Esophagus squamous epithelium (tissue), 5 donors: Measurements from ENCODE around the gene GRB14. TPM values are rescaled to one million over a fixed set of nuclear protein-coding genes. Genes with fewer than 3 reads are reported as not detected.

ENCODE experiments used
- DNase-seq: peaks from one replicate; lab custom pipeline; 2025; lab: John Stamatoyannopoulos, UW
- H3K27ac ChIP-seq, 4 donors: fragments of 200-600 bp; sonication (generic); one replicate each; pipeline ENCODE4 v1.5.1; 2016 to 2019; ENCODE audit warnings: mild to moderate bottlenecking in 1 of 4
- H3K27me3 ChIP-seq, 4 donors: fragments of 200-600 bp; sonication (generic); 1 replicate in 3 of 4; 2 replicates in 1 of 4; pipeline versions ENCODE4 v1.5.1 to v1.6.0; 2017 to 2021; ENCODE audit warnings: antibody characterized with exemption in 1 of 4
- H3K36me3 ChIP-seq, 3 donors: fragments of 200-600 bp; sonication (generic); one replicate each; pipeline ENCODE4 v1.5.1; 2016 to 2019
- H3K4me1 ChIP-seq, 3 donors: fragments of 200-600 bp; sonication (generic); one replicate each; pipeline ENCODE4 v1.5.1; 2017 to 2019
- H3K4me3 ChIP-seq, 4 donors: fragments of 200-600 bp; sonication (generic); 1 replicate in 3 of 4; 2 replicates in 1 of 4; pipeline ENCODE4 v1.5.1; 2016 to 2019; ENCODE audit warnings: mild to moderate bottlenecking in 2 of 4, moderate library complexity in 1 of 4
- H3K9me3 ChIP-seq, 3 donors: fragments of 200-600 bp; sonication (generic); one replicate each; pipeline ENCODE4 v1.5.1; 2016 to 2019
- CTCF ChIP-seq, 6 experiments: fragments of 450-650 bp in 4 of 6; fragments of 200-600 bp in 2 of 6; sonication (generic) in 2 of 6; IDR thresholded peaks; one replicate each; pipeline ENCODE4 v1.5.1; 2016 to 2019; ENCODE audit warnings: antibody characterized with exemption in 6 of 6, mild to moderate bottlenecking in 4 of 6, moderate library complexity in 4 of 6
- POLR2A ChIP-seq, 4 donors: fragments of 450-650 bp; IDR thresholded peaks; one replicate each; pipeline ENCODE4 v1.6.1; 2017; ENCODE audit warnings: antibody characterized with exemption in 4 of 4, mild to moderate bottlenecking in 4 of 4, moderate library complexity in 3 of 4
- WGBS, 2 donors: methylation state at CpG; one replicate each; pipeline ENCODE4 v1.1.5; 2018; 5-methylcytosine and 5-hydroxymethylcytosine counted together
- intact Hi-C: fragments of 100-400 bp; cut with DNase I; formaldehyde crosslinking; loops from one replicate; pipeline ENCODE4 v1.15.0; 2022
- total RNA-seq, 4 donors: library from RNA; depleted of rRNA; stranded (reverse); fragments of >200 nt; gene quantifications; one replicate each; pipeline ENCODE4 v1.1.0, GENCODE V29; 2016
- donor health status: DM: yes; HTN: yes; CAD: no.

GRB14 gene
- total RNA-seq, 4 donors from 2014 or later: 0.31 to 2.5 (median 1.2) TPM; not detected in 1

DNA sequence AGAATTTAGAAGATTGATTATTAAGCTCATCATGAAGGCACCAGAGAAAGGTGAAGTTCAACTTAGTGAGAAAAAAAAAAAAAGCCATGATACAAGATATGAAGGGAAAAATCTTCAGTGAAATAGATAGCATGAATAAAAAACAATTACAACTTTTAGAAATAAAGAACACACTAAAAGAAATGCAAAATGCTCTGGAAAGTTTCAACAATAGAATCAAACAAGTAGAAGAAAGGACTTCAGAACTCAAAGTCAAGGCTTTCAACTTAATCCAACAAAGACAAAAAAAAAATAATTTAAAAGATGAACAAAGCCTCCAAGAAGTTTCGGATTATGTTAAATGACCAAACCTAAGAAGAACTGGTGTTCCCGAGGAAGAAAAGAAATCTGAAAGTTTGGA, 105.5 kb downstream of the GRB14 start:
- WGBS, 2 donors: 80 to 88% methylated on average over 2 of the region's 2 CpGs
- H3K27me3 ChIP-seq: no peaks in the 10 kb centered on the region
- DNase-seq: no peak

DNA sequence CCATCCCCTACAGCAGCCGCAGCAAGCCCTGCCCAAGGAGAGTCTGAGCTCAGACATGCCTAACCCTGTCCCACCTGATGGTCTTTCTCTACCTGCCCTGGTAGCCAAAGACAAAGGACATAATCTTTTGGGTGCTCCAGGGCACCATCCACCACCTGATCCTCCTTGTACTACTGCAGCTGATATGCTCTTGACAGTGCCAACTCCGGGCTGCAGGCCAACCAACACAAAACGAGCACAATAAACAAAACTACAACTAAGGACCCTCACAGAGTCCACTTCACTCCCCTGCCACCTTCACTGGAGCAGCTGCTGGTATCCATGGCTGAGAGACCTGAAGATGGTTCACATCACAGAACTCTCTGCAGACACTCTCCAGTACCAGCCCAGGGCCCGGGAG, 106.3 kb downstream of the GRB14 start:
- Histone ChIP-seq H3K36me3 (no peaks in the 10 kb centered on the region), H3K27me3 (no peaks in the 10 kb centered on the region), H3K4me1 (peaks cover 4 to 54% (median 12%) of the 10 kb centered on the region in 3 donors), H3K9me3 (peaks cover 0 to 8% (median 0%) of the 10 kb centered on the region in 3 donors), H3K27ac (peak overlapping the region; percentile 74 to 85 (median 78)), H3K4me3 (peak overlapping the region in 1 of 4 donors; percentile 28)
- intact Hi-C loops: no loop called here
- TF ChIP-seq POLR2A (IDR thresholded peaks at IDR 0.05) (no peak), CTCF (IDR thresholded peaks at IDR 0.05) (no peak)
- no peak for DNase-seq
- 23 to 50% methylated on average over 2 to 3 of the region's 4 CpGs for WGBS, 2 donors

More for the DNA sequence above, 105.5 kb downstream of the GRB14 start:
- Histone ChIP-seq H3K36me3 (no peaks in the 10 kb centered on the region), H3K9me3 (peaks cover 0 to 8% (median 0%) of the 10 kb centered on the region in 3 donors), H3K4me3 (no peak overlapping the region), H3K4me1 (peaks cover 4 to 48% (median 12%) of the 10 kb centered on the region in 3 donors), H3K27ac (peak overlapping the region in 2 of 4 donors; percentile 83 to 85)
- intact Hi-C loops: no loop called here
- no peak for TF ChIP-seq CTCF (IDR thresholded peaks at IDR 0.05)
- TF ChIP-seq POLR2A (IDR thresholded peaks at IDR 0.05): no peak

GRCh38 chr2:164514491-164514890, 106.8 kb downstream of the GRB14 start:
- peak overlapping the region; percentile 74 to 85 (median 78) for H3K27ac ChIP-seq
- H3K4me3 ChIP-seq: no peak overlapping the region

GRCh38 chr2:164512871-164513270, 108.4 kb downstream of the GRB14 start:
- H3K4me3 ChIP-seq: no peak overlapping the region
- TF ChIP-seq POLR2A (IDR thresholded peaks at IDR 0.05) (no peak), CTCF (IDR thresholded peaks at IDR 0.05) (no peak)
- peak overlapping the region in 3 of 4 donors; percentile 34 to 85 (median 83) for H3K27ac ChIP-seq
- intact Hi-C loops: no loop called here
- DNase-seq: no peak
- no peaks in the 10 kb centered on the region for H3K36me3 ChIP-seq
- no peaks in the 10 kb centered on the region for H3K27me3 ChIP-seq
- H3K4me1 ChIP-seq: peaks cover 4 to 60% (median 12%) of the 10 kb centered on the region in 3 donors
- peaks cover 0 to 8% (median 0%) of the 10 kb centered on the region in 3 donors for H3K9me3 ChIP-seq

More at GRCh38 chr2:164514491-164514890, 106.8 kb downstream of the GRB14 start:
- no peak for TF ChIP-seq CTCF (IDR thresholded peaks at IDR 0.05)
- Histone ChIP-seq H3K27me3 (no peaks in the 10 kb centered on the region), H3K4me1 (peaks cover 4 to 57% (median 12%) of the 10 kb centered on the region in 3 donors), H3K36me3 (no peaks in the 10 kb centered on the region), H3K9me3 (peaks cover 0 to 8% (median 0%) of the 10 kb centered on the region in 3 donors)
- 38 to 40% methylated on average over 2 of the region's 2 CpGs for WGBS, 2 donors
- no peak for DNase-seq
- intact Hi-C loops: no loop called here

DNA sequence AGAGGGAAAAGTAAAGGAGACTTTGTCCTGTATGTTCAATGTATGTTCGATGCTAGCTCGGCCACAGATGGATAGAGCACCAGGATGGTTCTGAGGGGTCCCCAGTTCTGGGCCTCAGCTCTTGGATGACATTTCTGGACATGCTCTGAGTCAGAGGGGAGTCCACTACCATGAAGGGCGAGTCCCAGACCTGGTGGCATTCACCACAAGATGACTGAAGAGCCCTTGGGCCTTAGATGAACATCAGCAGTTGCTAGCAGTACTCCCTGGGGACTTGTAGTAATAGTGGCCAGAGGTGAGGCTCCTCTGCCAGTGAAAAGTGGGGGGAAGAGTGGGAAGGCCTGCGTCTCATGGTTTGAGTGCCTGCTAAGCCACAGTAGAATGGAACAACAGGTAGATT, 109.5 kb downstream of the GRB14 start:
- peaks cover 0 to 4% (median 0%) of the 10 kb centered on the region in 3 donors for H3K9me3 ChIP-seq

More for the DNA sequence above, 109.5 kb downstream of the GRB14 start:
- TF ChIP-seq CTCF (IDR thresholded peaks at IDR 0.05) (no peak), POLR2A (IDR thresholded peaks at IDR 0.05) (no peak)
- Histone ChIP-seq H3K27me3 (no peaks in the 10 kb centered on the region), H3K4me3 (no peak overlapping the region), H3K27ac (peak overlapping the region; percentile 34 to 85 (median 77)), H3K4me1 (peaks cover 4 to 60% (median 12%) of the 10 kb centered on the region in 3 donors), H3K36me3 (no peaks in the 10 kb centered on the region)
- intact Hi-C loops: no loop called here
- no peak for DNase-seq
- 69 to 91% methylated on average over 4 of the region's 4 CpGs for WGBS, 2 donors
